ENCODE measurements around the gene RPEL1.

- TF ChIP-seq, protein P1, sequence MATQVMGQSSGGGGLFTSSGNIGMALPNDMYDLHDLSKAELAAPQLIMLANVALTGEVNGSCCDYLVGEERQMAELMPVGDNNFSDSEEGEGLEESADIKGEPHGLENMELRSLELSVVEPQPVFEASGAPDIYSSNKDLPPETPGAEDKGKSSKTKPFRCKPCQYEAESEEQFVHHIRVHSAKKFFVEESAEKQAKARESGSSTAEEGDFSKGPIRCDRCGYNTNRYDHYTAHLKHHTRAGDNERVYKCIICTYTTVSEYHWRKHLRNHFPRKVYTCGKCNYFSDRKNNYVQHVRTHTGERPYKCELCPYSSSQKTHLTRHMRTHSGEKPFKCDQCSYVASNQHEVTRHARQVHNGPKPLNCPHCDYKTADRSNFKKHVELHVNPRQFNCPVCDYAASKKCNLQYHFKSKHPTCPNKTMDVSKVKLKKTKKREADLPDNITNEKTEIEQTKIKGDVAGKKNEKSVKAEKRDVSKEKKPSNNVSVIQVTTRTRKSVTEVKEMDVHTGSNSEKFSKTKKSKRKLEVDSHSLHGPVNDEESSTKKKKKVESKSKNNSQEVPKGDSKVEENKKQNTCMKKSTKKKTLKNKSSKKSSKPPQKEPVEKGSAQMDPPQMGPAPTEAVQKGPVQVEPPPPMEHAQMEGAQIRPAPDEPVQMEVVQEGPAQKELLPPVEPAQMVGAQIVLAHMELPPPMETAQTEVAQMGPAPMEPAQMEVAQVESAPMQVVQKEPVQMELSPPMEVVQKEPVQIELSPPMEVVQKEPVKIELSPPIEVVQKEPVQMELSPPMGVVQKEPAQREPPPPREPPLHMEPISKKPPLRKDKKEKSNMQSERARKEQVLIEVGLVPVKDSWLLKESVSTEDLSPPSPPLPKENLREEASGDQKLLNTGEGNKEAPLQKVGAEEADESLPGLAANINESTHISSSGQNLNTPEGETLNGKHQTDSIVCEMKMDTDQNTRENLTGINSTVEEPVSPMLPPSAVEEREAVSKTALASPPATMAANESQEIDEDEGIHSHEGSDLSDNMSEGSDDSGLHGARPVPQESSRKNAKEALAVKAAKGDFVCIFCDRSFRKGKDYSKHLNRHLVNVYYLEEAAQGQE (IDR thresholded peaks at IDR 0.05; ENCODE audit: borderline replicate concordance): no peak
- TF ChIP-seq CTCF (IDR thresholded peaks at IDR 0.05; ENCODE audit: poor library complexity, severe bottlenecking): no peak
- TF ChIP-seq TAF1 (IDR thresholded peaks at IDR 0.05; ENCODE audit: low read depth): no peak
- no peak for TF ChIP-seq EZH2 (IDR thresholded peaks at IDR 0.05; ENCODE audit: borderline replicate concordance, insufficient read depth, low read length, poor library complexity, severe bottlenecking)
- TF ChIP-seq POLR2AphosphoS5 (IDR thresholded peaks at IDR 0.05): no peak
- TF ChIP-seq SMC3 (conservative IDR thresholded peaks at IDR 0.05; ENCODE audit: poor library complexity): no peak
These were observed 43.4 kb upstream of the RPEL1 start for GRCh38 chr10:103202319-103202718.
